GM12874 (cell line): ENCODE results near the gene FYTTD1.

Source experiments
- CTCF ChIP-seq: IDR thresholded peaks from 2 replicates; pipeline ENCODE4 v1.5.1; 2011; ENCODE audit warnings: low read depth, mild to moderate bottlenecking, control low read depth, low read length, moderate library complexity; ENCODE audit not compliant: insufficient read depth

FYTTD1 gene

GRCh38 chr3:197809356-197810020 is 59.8 kb downstream of the FYTTD1 start:
- TF ChIP-seq CTCF, result no peak

- no peak for TF ChIP-seq CTCF
Observed at GRCh38 chr3:197810901-197811300, 61.2 kb downstream of the FYTTD1 start.

- TF ChIP-seq CTCF, result no peak
Observed at GRCh38 chr3:197811343-197811742, 61.7 kb downstream of the FYTTD1 start.

GRCh38 chr3:197814372-197814771 is 64.7 kb downstream of the FYTTD1 start:
- TF ChIP-seq CTCF, result no peak

- no peak for TF ChIP-seq CTCF
Observed at GRCh38 chr3:197820550-197821335, 71.1 kb downstream of the FYTTD1 start.

GRCh38 chr3:197829397-197830045 is 79.8 kb downstream of the FYTTD1 start:
- TF ChIP-seq CTCF, result no peak

GRCh38 chr3:197830308-197830966 is 80.8 kb downstream of the FYTTD1 start:
- TF ChIP-seq CTCF, result no peak
